ENCODE results near the gene AP3S2.
"Not testable (repeated sequence)": the region's sequence is repeated elsewhere in the genome, so short reads cannot be mapped to it uniquely, and the experiment has no call there.

AP3S2 gene

DNA sequence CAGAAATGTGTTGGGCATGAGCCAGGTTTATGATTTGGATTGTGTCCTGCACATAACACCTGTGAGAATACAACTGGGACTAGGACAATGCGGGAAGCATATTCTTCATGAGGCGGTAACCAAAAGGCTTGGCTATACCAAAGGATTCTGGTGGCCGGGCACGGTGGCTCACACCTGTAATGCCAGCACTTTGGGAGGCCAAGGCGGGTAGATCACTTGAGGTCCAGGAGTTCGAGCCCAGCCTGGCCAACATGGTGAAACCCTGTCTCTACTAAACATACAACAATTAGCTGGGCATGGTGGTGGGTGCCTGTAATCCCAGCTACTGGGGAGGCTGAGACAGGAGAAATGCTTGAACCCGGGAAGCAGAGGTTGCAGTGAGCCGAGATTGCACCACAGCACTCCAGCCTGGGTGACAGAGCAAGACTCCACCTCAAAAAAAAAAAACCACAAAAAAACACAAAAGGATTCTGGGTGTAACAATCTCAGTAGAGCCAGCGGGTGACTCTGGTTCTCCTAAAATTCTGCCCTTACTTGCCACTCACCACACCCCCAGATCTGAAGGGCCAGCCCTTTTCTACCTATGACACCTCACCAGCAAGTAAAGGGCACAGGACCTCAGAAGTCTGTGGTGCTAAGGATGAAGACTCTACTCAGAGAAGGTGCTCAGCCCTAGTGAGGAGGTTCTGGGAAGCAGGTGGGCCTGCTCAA, 59.2 kb downstream of the AP3S2 start:
- not testable (repeated sequence) for DNase-seq (ENCODE audit: low spot score)

DNA sequence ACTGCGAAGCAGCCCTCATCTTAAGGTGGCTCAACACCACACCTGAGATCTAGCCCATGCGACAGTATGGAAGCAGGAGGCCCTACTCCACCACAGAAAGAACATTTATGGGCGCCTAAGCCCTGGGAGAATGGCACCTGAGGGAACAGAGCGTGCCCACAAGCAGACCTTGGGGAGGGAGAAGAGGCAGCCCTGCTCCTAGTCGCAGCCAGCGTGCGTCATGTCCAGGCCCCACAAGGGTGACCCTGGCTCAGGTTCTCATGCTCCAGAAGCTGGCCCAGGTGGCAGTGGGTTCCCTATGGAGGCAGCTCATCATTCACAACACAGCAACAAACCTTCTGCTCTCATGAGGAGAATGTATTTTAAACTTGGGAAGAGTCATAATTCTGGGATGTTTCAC, 59.8 kb downstream of the AP3S2 start:
- DNase-seq (ENCODE audit: low spot score), result no peak

DNA sequence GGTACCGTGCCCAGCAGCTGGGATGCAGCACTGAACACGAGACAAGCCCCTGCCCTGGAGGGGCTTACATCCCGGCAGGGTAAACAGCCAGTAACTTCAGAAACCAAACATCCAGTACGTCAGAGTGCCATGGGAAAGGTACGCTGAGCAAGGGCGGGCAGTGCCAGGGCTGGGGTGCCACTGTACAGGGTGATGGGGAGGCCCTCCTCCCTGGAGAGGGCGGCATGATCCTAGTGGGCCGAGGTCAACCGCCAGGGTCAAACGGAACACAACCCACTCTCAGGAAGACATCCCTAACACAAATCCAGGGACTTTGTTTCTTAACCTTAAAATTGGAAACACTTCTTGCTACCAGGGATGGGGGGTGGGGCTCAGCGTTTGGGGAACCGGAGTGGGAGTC, 63.2 kb downstream of the AP3S2 start:
- DNase-seq (ENCODE audit: low spot score), result no peak

DNA sequence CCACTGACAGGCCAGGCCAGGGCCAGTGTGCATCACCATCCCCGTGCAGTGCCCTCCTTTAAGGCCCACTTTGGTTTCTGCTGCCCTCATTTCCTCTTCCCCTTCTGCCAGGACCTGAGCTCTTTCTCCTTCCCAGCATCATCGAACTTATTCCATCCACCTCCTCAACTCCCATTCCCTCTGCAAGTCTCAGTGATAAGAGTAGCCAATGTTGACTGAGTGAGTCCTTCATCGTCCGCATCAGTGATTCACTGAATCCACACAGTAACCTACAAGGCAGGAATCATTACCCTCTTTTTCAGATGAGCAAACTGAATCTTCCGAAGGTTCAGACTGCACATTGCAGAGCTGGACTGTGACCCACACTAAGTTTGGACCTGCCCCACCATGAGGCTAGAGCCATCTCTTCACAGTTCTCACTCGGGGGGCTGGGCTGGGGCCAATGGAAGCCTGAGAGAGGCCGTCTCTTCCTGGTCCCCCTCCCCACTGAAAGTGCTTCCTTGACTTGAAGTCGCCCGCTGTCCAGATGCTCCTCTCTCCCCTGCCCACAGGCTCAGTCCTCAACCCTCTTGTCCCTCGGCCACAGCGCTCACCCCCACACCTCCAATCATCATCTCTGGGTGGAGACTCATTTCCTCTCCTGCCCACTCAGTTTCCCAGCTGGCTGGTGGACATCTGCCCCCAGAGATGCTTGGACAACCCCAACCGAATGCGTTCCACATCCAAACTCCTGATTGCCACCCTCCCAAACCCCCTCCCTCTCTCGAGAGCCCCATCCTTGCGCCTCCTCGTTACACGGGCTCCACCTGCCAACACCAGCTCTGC, 64.0 kb downstream of the AP3S2 start:
- no peak for DNase-seq (ENCODE audit: low spot score)

DNA sequence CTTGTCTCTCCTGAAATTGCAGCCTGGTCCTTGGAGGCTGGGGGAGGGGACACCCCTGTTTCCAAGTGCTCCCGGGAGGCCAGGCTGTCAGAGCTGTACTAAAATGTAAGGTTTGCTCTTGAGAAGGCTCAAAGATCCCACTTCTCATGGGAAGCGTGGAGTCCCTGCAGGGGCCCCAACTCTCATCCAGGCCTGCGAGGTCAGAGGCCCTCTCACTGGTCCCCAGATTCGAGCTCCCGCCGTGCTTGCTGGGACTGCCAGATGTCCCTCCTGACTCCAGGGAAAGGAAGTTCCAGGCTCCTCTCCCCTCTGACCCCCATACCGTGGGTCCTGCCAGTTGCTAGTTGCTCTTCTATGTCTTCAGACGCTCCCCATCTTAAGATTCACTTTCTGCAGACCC, 64.6 kb downstream of the AP3S2 start:
- DNase-seq (ENCODE audit: low spot score), result no peak

DNA sequence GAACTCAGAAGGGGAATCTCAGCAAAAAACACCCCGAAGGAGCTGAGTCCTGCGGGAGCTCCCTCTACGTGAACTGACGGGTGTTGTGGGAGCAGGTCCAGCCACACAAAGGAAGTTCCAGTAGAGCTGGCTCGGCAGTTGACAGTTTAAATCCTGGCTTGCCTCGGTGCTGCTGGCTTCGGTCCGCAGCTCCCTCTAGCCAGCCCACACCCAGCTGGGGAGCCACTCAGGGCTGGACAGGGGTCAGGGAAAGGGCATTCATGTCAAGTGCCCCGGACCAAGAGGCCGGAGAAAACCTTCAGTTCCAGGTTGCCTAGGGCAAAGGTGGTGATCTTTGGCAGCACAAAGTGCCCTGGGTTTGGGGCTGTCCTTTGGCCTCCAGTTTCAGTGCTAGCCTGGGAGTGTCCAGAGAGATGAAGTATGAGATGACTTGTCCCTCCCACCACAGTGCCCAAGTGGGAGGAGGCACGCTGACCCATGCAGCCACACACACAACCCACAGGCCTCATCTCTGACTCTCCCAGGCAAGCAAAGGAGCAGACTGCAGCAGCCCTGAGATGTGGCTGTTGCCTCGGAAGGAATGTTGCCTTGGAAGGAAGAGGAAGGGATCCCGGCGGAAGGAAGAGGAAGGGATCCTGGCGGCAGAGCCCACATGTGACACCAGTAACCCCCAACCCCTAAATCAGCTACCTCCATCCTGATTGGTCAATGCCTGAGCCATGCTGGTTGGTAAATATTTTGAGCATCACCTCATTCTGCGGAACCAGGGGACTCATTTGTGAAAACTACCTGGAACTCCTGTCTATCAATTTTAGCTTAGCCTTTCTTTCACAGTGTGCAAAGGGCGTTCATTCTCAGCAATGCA, 65.3 kb downstream of the AP3S2 start:
- peak; percentile 41 for DNase-seq (ENCODE audit: low spot score)

DNA sequence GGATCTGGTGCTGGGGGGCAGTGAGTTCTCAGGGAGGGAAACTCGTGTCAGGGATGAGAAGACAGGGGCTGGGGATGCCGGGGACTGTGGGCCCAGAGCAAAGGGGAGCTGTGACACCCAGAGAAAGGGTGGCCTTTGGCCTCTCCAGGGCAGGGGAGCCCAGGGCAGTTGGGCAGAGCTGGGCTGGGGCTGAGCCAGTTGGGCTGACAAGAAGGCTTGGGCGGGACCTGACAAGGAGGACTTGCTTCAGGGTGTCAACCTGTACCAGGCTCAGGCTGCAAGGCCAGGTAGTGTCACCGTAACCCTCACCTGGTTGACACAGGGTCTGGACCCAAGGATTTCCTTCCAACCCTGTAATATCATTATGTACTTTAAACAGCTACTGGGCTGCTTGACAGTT, 66.0 kb downstream of the AP3S2 start:
- DNase-seq (ENCODE audit: low spot score), result no peak

DNA sequence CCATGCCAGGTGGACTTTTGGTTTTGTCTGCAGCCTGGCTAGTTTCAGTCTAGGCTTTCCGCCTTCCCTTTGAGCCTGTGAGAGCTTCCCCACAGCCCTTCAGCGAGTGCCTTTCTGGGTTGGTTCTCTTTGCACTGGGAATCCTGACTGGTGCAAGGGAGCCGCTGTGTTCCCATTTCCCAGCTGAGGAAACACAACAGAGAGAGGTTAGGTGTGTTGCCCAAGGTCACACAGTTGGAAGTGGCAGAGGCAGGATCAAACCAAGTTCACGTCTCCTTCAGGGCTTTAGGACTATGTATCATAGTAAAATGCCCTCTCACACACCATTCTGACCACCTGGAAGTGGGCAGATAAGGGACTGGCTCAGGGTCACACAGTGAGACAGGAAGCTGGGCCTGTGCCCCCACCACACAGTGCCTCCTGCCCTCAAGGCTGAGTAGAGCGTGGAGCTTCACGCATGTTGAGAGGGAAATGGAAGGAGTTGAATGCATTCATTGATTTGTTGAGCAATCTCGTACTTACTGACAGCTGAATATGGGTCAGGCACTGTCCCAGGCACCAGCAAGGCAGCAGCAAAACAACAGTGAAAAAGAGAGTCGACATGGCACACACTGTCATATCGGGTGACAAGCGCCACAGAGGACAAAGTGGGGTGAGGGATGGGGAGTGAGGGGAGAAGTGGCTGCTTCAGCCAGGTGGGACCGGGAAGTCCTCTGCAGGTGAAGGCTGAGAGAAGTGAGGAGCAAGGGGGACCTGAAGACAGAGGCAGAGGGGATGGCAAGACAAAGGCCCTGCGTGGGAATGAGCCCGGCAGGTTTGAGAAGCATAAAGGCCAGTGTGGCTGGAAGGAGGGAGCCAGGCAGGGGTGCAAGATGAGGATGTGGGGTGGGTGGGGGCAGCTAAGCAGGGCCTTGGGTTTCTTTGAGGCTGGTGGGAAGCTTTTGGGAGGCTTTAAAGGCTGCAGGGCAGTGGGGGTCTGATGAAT, 66.8 kb downstream of the AP3S2 start:
- DNase-seq (ENCODE audit: low spot score), result no peak

DNA sequence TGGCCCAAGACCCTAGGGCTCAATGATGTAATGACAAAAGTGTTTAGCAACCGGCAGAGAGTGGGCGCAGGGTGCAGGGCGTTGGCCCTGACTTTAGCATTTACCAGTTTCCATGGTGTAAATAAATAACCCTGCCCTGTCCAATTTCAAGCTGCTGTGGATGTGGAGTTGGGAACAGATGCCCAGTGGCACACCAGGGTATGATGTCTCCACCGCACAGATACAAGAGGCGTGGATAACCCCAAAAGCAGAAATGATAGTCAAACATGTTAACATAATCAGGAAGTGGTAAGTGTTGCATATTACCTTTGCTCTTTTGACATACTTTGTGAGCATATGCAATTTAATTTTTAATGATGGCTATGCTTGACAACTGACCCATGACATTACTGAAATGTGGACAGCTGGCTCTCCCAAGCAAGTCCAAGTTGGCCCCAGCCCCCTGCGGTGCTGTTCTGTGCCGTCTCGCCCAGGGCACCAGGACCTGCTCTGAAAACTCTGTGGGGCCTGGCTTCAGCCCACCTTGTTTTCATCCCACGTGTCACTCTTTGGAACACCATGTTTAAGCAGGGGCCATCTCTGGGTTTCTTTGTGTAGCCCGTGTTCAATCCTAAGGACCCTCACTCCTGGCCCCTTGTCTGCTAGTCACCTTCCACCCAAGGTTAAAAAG, 68.4 kb downstream of the AP3S2 start:
- no peak for DNase-seq (ENCODE audit: low spot score)

DNA sequence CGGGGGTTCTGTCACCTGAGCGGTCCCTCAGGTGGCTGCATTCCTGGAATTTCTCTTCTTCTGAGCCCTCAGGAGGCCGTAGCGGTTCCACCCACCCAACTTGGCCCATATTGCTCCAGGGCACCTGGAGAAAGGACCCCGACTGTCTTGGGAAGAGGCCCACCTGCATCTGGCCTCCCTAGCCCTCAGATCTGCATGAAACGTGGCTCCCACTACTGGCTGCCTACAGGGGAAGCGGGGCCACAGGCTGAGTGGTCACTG, 69.3 kb downstream of the AP3S2 start:
- DNase-seq (ENCODE audit: low spot score), result no peak

DNA sequence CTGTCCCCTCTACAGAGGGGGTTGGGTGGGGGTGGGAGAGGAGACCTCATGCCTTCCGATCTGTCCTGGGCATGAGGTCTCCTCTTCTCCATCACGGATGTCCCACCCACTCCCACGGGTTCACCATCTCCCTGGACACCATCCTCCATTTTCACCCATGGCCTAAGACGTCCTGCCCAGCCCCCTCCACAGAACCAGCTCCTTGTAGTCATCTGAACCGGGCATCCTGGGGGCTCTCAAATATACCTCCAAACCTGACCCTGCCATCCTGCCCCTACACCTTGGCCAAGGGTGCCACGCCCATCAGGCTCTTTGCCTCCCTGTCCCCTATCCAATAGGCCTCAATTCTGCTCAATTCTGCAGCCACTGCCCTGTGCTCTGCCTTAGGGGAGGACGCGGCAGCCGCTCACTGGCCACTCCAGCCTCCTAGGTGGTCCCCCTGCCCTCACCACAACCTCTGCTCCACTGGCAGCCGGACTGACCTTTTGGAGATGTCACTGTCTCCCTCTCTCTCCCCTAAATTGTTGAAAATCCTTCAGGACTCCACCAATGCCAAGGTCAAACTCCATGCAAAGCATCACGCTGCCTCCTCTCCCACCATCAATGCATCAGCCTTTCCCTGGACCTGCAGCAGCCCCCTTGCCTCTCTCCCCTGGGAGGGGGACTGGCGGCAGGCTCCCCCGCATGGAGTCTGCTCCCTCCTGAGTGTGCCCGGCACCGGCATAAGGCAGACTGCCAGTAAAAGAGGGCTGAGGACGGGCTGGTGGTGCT, 69.8 kb downstream of the AP3S2 start:
- DNase-seq (ENCODE audit: low spot score), result no peak

DNA sequence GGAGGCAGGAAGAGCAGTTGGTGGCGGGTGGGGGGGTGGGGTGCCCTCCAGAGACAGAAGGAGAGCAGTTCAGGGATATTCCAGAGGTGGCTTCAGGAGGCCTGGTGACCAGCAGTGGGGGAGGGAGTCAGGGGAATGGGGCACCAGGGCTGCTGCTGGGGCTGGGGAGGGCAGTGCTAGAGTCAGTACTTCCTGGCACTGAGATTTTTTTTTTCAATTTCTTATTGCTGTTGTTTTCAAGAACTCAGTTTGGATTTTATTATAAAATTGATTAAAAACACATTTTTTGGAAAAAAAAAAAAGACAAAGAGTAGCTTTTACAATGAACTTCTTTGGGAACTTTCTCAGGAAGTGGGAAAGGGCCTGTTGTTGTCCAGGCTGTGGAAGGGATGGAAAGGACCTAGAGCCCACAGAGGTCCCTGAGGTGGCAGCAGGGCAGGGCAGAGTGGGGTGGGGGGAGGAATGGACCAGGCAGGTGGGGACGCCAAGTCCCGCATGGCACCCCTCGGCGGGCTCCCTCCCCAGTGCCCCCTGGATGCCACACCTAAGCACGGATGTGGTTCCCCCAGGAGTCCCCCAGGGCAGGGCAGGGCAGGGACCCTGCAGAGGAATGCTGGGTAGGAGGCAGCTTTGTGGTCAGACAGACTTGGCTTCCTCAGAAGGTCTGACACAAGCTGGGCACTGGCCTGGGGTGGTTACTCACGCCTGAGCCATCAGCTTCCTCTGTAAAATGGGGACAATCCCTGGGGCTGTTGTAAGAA, 70.7 kb downstream of the AP3S2 start:
- DNase-seq (ENCODE audit: low spot score), result no peak

DNA sequence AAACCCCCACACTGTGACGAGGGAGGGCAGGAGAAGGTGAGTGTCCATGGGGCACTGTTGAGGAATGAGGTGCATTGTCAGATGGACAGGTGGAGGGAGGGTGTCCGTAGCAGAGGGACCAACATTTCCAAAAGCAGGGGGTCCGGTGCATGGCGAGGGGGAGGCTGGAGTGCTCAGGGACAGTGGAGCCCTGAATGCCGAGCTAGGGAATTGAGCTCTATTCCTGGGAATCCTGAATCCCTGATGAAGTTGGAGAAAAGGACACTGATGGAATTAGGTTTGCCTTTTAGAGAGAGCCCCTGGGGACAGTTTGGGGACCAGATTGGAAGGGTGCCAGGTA, 71.2 kb downstream of the AP3S2 start:
- no peak for DNase-seq (ENCODE audit: low spot score)

DNA sequence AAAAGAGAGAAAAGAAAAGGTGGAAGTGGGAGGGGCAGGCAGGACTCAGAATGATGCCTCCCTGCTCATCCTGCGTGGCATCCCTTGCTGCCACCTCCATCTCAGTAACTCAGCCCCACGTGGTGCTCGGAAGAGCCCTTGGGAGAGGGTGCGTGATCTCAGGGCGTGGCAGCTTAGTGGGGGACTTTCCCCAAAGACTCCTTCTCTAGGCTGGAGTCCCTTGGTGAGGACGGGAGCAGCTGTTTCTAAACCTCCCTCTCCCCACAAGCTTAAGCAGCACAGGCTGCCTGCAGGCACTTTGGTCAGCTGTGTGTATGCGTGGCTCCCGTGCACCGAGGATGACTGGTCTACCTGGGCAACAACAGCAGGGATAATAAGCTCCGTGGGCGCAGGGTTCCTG, 71.8 kb downstream of the AP3S2 start:
- no peak for DNase-seq (ENCODE audit: low spot score)

DNA sequence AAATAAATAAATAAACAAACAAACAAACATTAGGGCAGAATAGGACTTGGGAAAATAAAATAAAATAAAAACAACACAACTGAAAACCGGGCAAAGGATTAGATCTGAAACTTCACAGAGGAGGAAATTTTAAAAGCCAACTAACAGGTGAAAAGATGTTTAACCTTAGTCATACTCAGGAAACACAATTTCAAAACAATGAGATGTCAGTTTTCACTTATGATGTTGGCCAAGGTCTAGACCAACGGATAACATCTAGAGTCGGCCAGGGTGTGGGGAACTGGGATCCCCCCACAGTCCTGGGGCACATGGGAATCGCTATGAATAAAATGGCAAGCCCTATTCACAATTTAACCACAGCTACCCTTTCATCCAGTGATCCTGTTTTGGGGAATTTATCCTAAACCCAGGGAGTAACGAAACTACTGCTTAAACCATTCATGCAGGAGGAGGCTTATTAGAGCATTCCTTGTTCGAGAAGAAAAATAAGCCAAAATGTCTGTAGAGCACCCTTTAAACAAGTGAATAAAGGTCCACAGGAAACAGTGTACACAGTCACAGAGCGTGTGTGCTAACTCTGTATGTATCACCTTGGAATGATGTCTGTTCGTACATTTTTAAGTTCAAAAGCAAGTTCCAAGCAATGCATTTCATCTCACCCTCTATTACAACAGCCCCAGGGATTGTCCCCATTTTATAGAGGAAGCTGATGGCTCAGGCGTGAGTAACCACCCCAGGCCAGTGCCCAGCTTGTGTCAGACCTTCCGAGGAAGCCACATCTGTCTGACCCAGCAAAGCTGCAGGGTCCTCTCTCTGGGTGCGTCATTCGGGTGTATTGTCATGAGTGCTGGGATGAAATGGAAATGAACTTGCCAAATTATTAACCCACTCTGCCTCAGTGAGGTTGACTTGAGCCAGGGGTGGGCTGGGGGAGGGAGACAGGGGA, 72.9 kb downstream of the AP3S2 start:
- no peak for DNase-seq (ENCODE audit: low spot score)

DNA sequence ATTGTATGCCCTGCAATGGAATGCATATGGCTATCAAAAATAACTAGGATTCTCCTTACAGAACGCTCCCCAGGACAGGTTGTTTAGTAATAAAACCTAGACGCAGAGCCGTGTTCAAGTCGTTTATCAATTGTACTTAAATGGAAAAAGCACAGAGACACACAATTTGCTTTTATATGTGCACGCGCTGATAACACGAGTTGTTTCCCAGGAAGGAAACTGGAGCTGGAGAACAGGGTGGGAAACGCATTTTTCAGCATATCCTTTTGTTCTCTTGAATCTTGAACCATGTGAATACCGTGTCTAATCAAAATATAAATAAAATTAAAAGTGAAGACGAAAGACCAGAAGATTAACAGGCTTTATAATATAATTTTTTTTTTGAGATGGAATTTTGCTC, 75.5 kb downstream of the AP3S2 start:
- no peak for DNase-seq (ENCODE audit: low spot score)

DNA sequence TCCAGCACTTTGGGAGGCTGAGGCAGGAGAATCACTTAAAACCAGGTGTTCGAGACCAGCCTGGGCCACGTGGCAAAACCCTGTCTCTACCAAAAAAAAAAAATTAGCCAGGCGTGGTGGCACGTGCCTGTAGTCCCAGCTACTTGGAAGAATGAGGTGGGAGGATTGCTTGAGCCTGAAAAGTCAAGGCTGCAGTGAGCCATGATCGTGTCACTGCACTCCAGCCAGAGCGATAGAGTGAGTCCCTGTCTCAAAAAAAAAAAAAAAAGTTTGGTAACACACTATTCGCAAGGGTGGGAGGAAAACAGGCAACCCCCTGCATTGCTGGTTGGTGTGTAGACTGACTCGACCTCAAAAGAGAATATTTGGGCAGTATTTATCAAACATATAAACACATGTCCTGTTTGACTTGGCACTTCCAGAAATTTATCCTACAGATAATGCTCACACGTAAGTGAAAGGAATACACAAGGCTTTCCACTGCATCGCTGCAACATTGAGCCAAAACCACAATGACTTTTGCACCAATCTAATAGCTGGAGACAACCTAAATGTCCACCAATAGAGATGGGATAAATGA, 76.0 kb downstream of the AP3S2 start:
- no peak for DNase-seq (ENCODE audit: low spot score)

DNA sequence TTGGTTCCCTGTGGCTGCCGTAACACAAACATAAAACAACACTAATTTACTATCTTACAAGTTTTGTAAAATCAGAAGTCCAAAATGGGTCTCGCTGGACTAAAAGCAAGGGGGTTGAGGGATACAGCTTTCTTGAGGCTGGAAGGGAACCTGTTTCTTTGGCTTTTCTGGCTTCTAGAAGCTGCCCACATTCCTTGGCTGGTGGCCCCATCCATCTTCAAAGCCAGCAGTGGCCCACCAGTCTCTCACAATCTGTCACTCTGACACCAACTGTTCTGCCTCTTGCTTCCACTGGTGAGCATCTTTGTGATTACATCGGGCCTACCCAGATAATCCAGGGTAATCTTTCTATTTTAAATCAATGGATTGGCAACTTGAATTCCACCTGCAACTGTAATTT, 78.0 kb downstream of the AP3S2 start:
- DNase-seq (ENCODE audit: low spot score), result no peak

All from HuH-7.5 (cell line).